Smooth muscle cell (in vitro differentiated cells): ENCODE data around the gene MACROD2. TPM values are rescaled to one million over a fixed set of nuclear protein-coding genes. Genes with fewer than 3 reads are reported as not detected.

Experiments
- DNase-seq: peaks from one replicate; lab custom pipeline; 2025; ENCODE audit not compliant: unreplicated experiment; lab: John Stamatoyannopoulos, UW
- H2AFZ ChIP-seq: fragments of 200-600 bp; sonication (generic); 2 replicates; pipeline ENCODE4 v1.6.0; 2016; ENCODE audit warnings: antibody characterized with exemption, low read depth, mild to moderate bottlenecking
- H3F3A ChIP-seq: fragments of 200-600 bp; sonication (generic); 2 replicates; pipeline ENCODE4 v1.6.0; 2017; ENCODE audit warnings: antibody characterized with exemption, low read depth
- H3K27ac ChIP-seq: fragments of 200-600 bp; sonication (generic); 2 replicates; pipeline ENCODE4 v1.5.1; 2016; ENCODE audit warnings: low read depth, mild to moderate bottlenecking
- H3K27me3 ChIP-seq: fragments of 200-600 bp; sonication (generic); 2 replicates; pipeline ENCODE4 v1.6.1; 2016; ENCODE audit warnings: low read depth, mild to moderate bottlenecking
- H3K36me3 ChIP-seq: fragments of 200-600 bp; sonication (generic); 2 replicates; pipeline ENCODE4 v1.5.1; 2016; ENCODE audit warnings: low read depth
- H3K4me1 ChIP-seq: fragments of 200-600 bp; sonication (generic); 2 replicates; pipeline ENCODE4 v1.5.1; 2016; ENCODE audit warnings: low read depth
- H3K4me2 ChIP-seq: fragments of 200-600 bp; sonication (generic); 2 replicates; pipeline ENCODE4 v1.6.0; 2016; ENCODE audit warnings: mild to moderate bottlenecking
- H3K4me3 ChIP-seq: fragments of 200-600 bp; sonication (generic); 2 replicates; pipeline ENCODE4 v1.5.1; 2016; ENCODE audit warnings: mild to moderate bottlenecking
- H3K79me2 ChIP-seq: fragments of 200-600 bp; sonication (generic); 2 replicates; pipeline ENCODE4 v1.6.0; 2016; ENCODE audit warnings: low read depth, mild to moderate bottlenecking
- H3K9ac ChIP-seq: fragments of 200-600 bp; sonication (generic); 2 replicates; pipeline ENCODE4 v1.6.0; 2016; ENCODE audit warnings: low read depth
- H3K9me3 ChIP-seq: fragments of 200-600 bp; sonication (generic); replicated peaks from 2 replicates; pipeline ENCODE4 v1.5.1; 2016; ENCODE audit warnings: low read depth
- H4K20me1 ChIP-seq: fragments of 200-600 bp; sonication (generic); 2 replicates; pipeline ENCODE4 v1.6.0; 2016; ENCODE audit warnings: low read depth
- CTCF ChIP-seq: fragments of 200-600 bp; sonication (generic); IDR thresholded peaks from 2 replicates; pipeline ENCODE4 v1.5.1; 2017; ENCODE audit warnings: borderline replicate concordance, mild to moderate bottlenecking, antibody characterized with exemption; ENCODE audit not compliant: insufficient read depth, poor library complexity, severe bottlenecking
- WGBS: methylation state at CpG from one replicate; pipeline ENCODE4 v1.1.7; 2016; ENCODE audit warnings: low lambda C conversion rate; 5-methylcytosine and 5-hydroxymethylcytosine counted together
- polyA plus RNA-seq: library from polyadenylated mRNA; unstranded; fragments of >200 nt; fragmentation: Nextera tagmentation; extraction: Ambion mirVana; gene quantifications from 2 replicates; pipeline ENCODE4 v1.2.1, GENCODE V29; 2016
- total RNA-seq: library from RNA; depleted of rRNA; stranded (reverse); fragments of >200 nt; gene quantifications from 2 replicates; pipeline ENCODE4 v1.2.3, GENCODE V29; 2014

The MACROD2 gene
- total and polyA plus RNA-seq, 2 experiments from 2014 or later = 0.04 to 0.32 TPM

GRCh38 chr20:14431568-14431967 is 436.3 kb downstream of the MACROD2 start:
- WGBS = 79% methylated on average over 2 of the region's 2 CpGs
- no peak overlapping the region for H3K4me2 ChIP-seq
- no peak overlapping the region for H3K27ac ChIP-seq
- no peak overlapping the region for H3K9ac ChIP-seq
- no peaks in the 10 kb centered on the region for H3F3A ChIP-seq
- DNase-seq = no peak
- no peaks in the 10 kb centered on the region for H3K27me3 ChIP-seq
- no peaks in the 10 kb centered on the region for H3K79me2 ChIP-seq
- no peak overlapping the region for H3K4me3 ChIP-seq
- no peak overlapping the region for H2AFZ ChIP-seq
- TF ChIP-seq CTCF = no peak
- H3K36me3 ChIP-seq = no peaks in the 10 kb centered on the region
- H3K4me1 ChIP-seq = no peaks in the 10 kb centered on the region
- H4K20me1 ChIP-seq = no peaks in the 10 kb centered on the region
- H3K9me3 ChIP-seq = no peaks in the 10 kb centered on the region

- Histone ChIP-seq H2AFZ (no peak overlapping the region), H3K4me2 (no peak overlapping the region), H3K79me2 (no peaks in the 10 kb centered on the region), H3K4me1 (no peaks in the 10 kb centered on the region), H3F3A (no peaks in the 10 kb centered on the region), H3K27me3 (no peaks in the 10 kb centered on the region), H3K4me3 (no peak overlapping the region), H4K20me1 (no peaks in the 10 kb centered on the region), H3K9ac (no peak overlapping the region), H3K36me3 (no peaks in the 10 kb centered on the region), H3K9me3 (no peaks in the 10 kb centered on the region), H3K27ac (no peak overlapping the region)
- 82% methylated on average over 4 of the region's 4 CpGs for WGBS
- no peak for TF ChIP-seq CTCF
- DNase-seq = no peak
Observed at GRCh38 chr20:14432085-14432484, 436.8 kb downstream of the MACROD2 start.

GRCh38 chr20:14432597-14432996 is 437.3 kb downstream of the MACROD2 start:
- no peak overlapping the region for H3K4me3 ChIP-seq
- H3F3A ChIP-seq = no peaks in the 10 kb centered on the region
- H3K9me3 ChIP-seq = no peaks in the 10 kb centered on the region
- H4K20me1 ChIP-seq = no peaks in the 10 kb centered on the region
- H3K36me3 ChIP-seq = no peaks in the 10 kb centered on the region
- no peak overlapping the region for H3K9ac ChIP-seq
- DNase-seq = no peak
- no peak for TF ChIP-seq CTCF
- H3K4me2 ChIP-seq = no peak overlapping the region
- no peak overlapping the region for H3K27ac ChIP-seq
- H3K27me3 ChIP-seq = no peaks in the 10 kb centered on the region
- no peaks in the 10 kb centered on the region for H3K4me1 ChIP-seq
- H2AFZ ChIP-seq = no peak overlapping the region
- H3K79me2 ChIP-seq = no peaks in the 10 kb centered on the region

- 56% methylated on average over 1 of the region's 1 CpG for WGBS
- TF ChIP-seq CTCF = no peak
- no peaks in the 10 kb centered on the region for H4K20me1 ChIP-seq
- H3K27me3 ChIP-seq = no peaks in the 10 kb centered on the region
- peaks cover 6% of the 10 kb centered on the region for H3K9me3 ChIP-seq
- no peaks in the 10 kb centered on the region for H3K36me3 ChIP-seq
- H3K9ac ChIP-seq = no peak overlapping the region
- H3K27ac ChIP-seq = no peak overlapping the region
- no peaks in the 10 kb centered on the region for H3K4me1 ChIP-seq
- no peaks in the 10 kb centered on the region for H3K79me2 ChIP-seq
- no peaks in the 10 kb centered on the region for H3F3A ChIP-seq
- H3K4me3 ChIP-seq = no peak overlapping the region
- H3K4me2 ChIP-seq = no peak overlapping the region
- no peak overlapping the region for H2AFZ ChIP-seq
- DNase-seq = no peak
Observed at GRCh38 chr20:14434384-14435136, 439.2 kb downstream of the MACROD2 start.
